Activated naive CD4-positive, alpha-beta T cell treated with anti-CD3 and anti-CD28 coated beads for 36 hours (primary cell): ENCODE data around the gene ODAPH. TPM values are rescaled to one million over a fixed set of nuclear protein-coding genes. Genes with fewer than 3 reads are reported as not detected.
"Not testable (repeated sequence)": the region's sequence is repeated elsewhere in the genome, so short reads cannot be mapped to it uniquely, and the experiment has no call there.

Source experiments
- CTCF ChIA-PET: fragments of 350-600 bp; sonication (Branson Sonifier 250); formaldehyde crosslinking; loops from one replicate; lab custom pipeline; 2021; ENCODE audit warnings: antibody characterized with exemption; lab: Charles Lee
- DNase-seq: peaks from one replicate; pipeline ENCODE4 v3.0.0-alpha.2; 2020
- H3K27ac Mint-ChIP-seq: one replicate; pipeline ENCODE4 v1.8.0; 2021; ENCODE audit warnings: mild to moderate bottlenecking, mixed read lengths
- H3K27me3 Mint-ChIP-seq: one replicate; pipeline ENCODE4 v1.8.0; 2021; ENCODE audit warnings: low read depth, mixed read lengths
- H3K36me3 Mint-ChIP-seq: one replicate; pipeline ENCODE4 v1.8.0; 2021; ENCODE audit warnings: low read depth, mixed read lengths
- H3K4me1 Mint-ChIP-seq: one replicate; pipeline ENCODE4 v1.8.0; 2021; ENCODE audit warnings: low read depth, mixed read lengths
- H3K4me3 Mint-ChIP-seq: one replicate; pipeline ENCODE4 v1.8.0; 2021; ENCODE audit warnings: mild to moderate bottlenecking, moderate library complexity, mixed read lengths
- H3K9me3 Mint-ChIP-seq: one replicate; pipeline ENCODE4 v1.8.0; 2021; ENCODE audit warnings: mixed read lengths
- intact Hi-C: fragments of 100-400 bp; cut with micrococcal nuclease; formaldehyde crosslinking; loops from one replicate; pipeline ENCODE4 v1.15.1; 2023
- total RNA-seq, 2 experiments: library from RNA; stranded (reverse); gene quantifications; one replicate each; pipeline ENCODE4 v1.2.3, GENCODE V29; 2021

ODAPH gene, protein sequence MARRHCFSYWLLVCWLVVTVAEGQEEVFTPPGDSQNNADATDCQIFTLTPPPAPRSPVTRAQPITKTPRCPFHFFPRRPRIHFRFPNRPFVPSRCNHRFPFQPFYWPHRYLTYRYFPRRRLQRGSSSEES
- total RNA-seq: not detected

DNA sequence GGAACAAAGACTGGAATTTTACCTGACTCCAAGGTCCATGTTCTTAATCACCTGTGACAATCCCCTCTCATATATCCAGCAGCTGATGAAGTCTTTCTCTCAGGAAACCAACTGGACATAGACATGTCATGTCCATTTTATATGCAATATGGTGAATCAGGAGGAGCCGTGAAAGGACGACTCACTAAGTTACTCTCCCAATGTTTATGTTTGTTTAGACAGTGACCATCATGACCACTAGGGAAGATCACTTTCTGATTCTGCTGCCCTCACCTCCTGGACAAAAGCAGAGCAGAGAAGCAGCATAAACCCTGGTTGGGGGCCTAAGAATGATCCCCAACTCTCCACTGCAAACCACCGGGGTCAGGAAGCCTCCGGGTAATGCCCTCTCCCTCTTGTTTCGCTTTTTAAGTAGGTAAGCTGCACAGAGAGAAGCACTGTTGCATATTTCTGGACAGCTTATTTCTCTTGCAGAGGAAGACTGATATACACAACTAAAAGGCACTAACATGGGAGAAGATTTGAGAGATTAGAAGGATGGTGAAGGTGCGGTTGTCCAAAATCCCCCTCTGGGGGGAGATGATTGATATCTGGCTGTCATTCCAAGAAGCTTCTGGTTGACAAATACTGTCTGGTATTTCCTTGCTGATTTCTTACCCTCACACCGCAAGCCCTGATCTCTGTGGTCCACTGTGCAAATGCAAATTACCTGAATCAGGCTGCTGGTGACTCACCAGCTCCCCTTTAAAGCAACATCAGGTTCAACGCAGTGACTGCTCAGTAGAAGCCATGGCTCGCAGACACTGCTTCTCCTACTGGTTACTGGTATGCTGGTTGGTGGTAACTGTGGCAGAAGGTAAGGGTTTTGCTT, at the start of gene ODAPH:
Gene ODAPH, plus strand, starts transcription at position 773 of the 871 bp plus-strand sequence. Its CDS starts 17 bp downstream, at position 790.
- no peaks in the 10 kb centered on the region for H3K9me3 Mint-ChIP-seq
- peaks cover 2% of the 10 kb centered on the region for H3K27me3 Mint-ChIP-seq
- H3K27ac Mint-ChIP-seq: no peak within 1 kb of the TSS
- no peak for DNase-seq
- CTCF ChIA-PET: no interaction called here
- no peak within 1 kb of the TSS for H3K4me3 Mint-ChIP-seq
- no peaks in the 10 kb centered on the region for H3K4me1 Mint-ChIP-seq
- H3K36me3 Mint-ChIP-seq: no peaks in the 10 kb centered on the region
- intact Hi-C loops: no loop called here

GRCh38 chr4:75509592-75509991, 46.3 kb upstream of the ODAPH start:
- H3K27ac Mint-ChIP-seq, H3K9me3 Mint-ChIP-seq, CTCF ChIA-PET, H3K27me3 Mint-ChIP-seq, intact Hi-C loops, DNase-seq: not testable (repeated sequence)
- H3K4me3 Mint-ChIP-seq: peak overlapping the region; percentile 19
- peaks cover 24% of the 10 kb centered on the region for H3K36me3 Mint-ChIP-seq
- peaks cover 30% of the 10 kb centered on the region for H3K4me1 Mint-ChIP-seq

GRCh38 chr4:75511841-75512240, 44.0 kb upstream of the ODAPH start:
- Mint-ChIP-seq H3K27ac (no peak overlapping the region), H3K27me3 (no peaks in the 10 kb centered on the region), H3K4me1 (peaks cover 34% of the 10 kb centered on the region), H3K4me3 (no peak overlapping the region), H3K36me3 (peaks cover 18% of the 10 kb centered on the region), H3K9me3 (no peaks in the 10 kb centered on the region)
- CTCF ChIA-PET: no interaction called here
- DNase-seq: no peak
- intact Hi-C loops: loop anchor here (5.0 kb wide), 3 partner anchors 700 to 1645 kb away; partner anchors contain the start of genes CCNG2, MTHFD2L and SCARB2

GRCh38 chr4:75512386-75513211, 43.3 kb upstream of the ODAPH start:
- Mint-ChIP-seq H3K36me3 (peaks cover 17% of the 10 kb centered on the region), H3K4me1 (peaks cover 35% of the 10 kb centered on the region), H3K4me3 (no peak overlapping the region), H3K27me3 (no peaks in the 10 kb centered on the region), H3K9me3 (no peaks in the 10 kb centered on the region), H3K27ac (peak overlapping the region; percentile 37)
- intact Hi-C loops: loop anchor here (5.0 kb wide), 3 partner anchors 700 to 1645 kb away; partner anchors contain the start of genes CCNG2, MTHFD2L and SCARB2
- CTCF ChIA-PET: interaction anchor here (1.0 to 1.9 kb wide), 2 partner anchors 13 to 45 kb away, joined by 3 to 4 read pairs; no protein-coding TSS in a partner anchor
- DNase-seq: no peak

DNA sequence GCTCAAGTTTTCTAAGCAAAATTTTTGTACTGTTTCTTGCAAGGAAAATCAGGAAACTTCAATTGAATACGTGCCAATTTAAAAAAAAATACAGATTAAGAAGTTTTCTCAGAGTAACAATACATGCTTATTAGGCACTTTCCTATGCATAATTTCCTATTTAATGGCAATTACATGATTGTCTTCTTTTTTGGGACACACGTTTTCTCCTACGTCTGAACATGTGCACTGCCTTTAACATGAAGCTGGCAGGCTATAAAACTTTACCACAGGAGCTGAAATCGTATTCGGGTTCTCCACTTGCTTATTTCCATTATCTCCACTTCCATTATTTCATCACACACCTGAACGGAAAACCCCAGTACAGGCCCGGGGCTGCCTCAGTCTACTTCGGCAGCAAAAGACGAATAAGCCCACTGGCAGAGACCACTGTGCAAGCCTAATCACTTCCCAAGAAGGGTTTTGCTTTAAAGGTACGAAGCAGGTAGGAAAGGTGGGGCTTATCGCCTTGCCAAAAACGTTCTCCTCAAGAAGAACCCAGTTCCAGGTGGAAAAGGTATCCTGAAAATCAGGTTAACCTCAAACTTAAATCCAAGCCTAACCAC, 42.2 kb upstream of the ODAPH start:
- intact Hi-C loops: loop anchor here (1.0 to 5.0 kb wide), 9 partner anchors 117 to 1644 kb away; partner anchors contain the start of genes CCNG2, CDKL2, G3BP2 and MTHFD2L
- Mint-ChIP-seq H3K36me3 (peaks cover 23% of the 10 kb centered on the region), H3K27me3 (no peaks in the 10 kb centered on the region), H3K27ac (peak overlapping the region; percentile 98), H3K4me3 (no peak overlapping the region), H3K9me3 (no peaks in the 10 kb centered on the region), H3K4me1 (peaks cover 39% of the 10 kb centered on the region)
- no peak for DNase-seq
- CTCF ChIA-PET: interaction anchor here (1.0 to 1.9 kb wide), 4 partner anchors 8 to 44 kb away, joined by 3 to 4 read pairs (median 3); no protein-coding TSS in a partner anchor

GRCh38 chr4:75514131-75514948, 41.5 kb upstream of the ODAPH start, which contains the start of the genes RCHY1 and THAP6:
Gene RCHY1 (minus strand): TSS chr4:75514403. CDS start chr4:75514286, 117 bp downstream.
Gene THAP6 (plus strand): TSS chr4:75514473. CDS start chr4:75515453, 980 bp downstream.
- peaks cover 39% of the 10 kb centered on the region for H3K4me1 Mint-ChIP-seq
- peak within 1 kb of the TSS; percentile 98 for H3K27ac Mint-ChIP-seq
- no peaks in the 10 kb centered on the region for H3K27me3 Mint-ChIP-seq
- no peak within 1 kb of the TSS for H3K4me3 Mint-ChIP-seq
- intact Hi-C loops: loop anchor here (1.0 to 5.0 kb wide), 9 partner anchors 116 to 1643 kb away; partner anchors contain the start of genes CCNG2, CDKL2, G3BP2 and MTHFD2L
- H3K36me3 Mint-ChIP-seq: peaks cover 27% of the 10 kb centered on the region
- peak; percentile 94 for DNase-seq
- H3K9me3 Mint-ChIP-seq: no peaks in the 10 kb centered on the region
- CTCF ChIA-PET: interaction anchor here (0.5 to 1.9 kb wide), 6 partner anchors 9 to 334 kb away, joined by 3 to 4 read pairs (median 4); no protein-coding TSS in a partner anchor

GRCh38 chr4:75514949-75515612, 40.8 kb upstream of the ODAPH start:
- peak overlapping the region; percentile 98 for H3K27ac Mint-ChIP-seq
- H3K4me1 Mint-ChIP-seq: peaks cover 35% of the 10 kb centered on the region
- CTCF ChIA-PET: interaction anchor here (0.5 to 0.8 kb wide), 4 partner anchors 205 to 333 kb away, joined by 3 to 4 read pairs (median 4); no protein-coding TSS in a partner anchor
- H3K9me3 Mint-ChIP-seq: no peaks in the 10 kb centered on the region
- no peak overlapping the region for H3K4me3 Mint-ChIP-seq
- H3K36me3 Mint-ChIP-seq: peaks cover 25% of the 10 kb centered on the region
- H3K27me3 Mint-ChIP-seq: no peaks in the 10 kb centered on the region
- peak; percentile 20 for DNase-seq
- intact Hi-C loops: loop anchor here (1.0 to 5.0 kb wide), 9 partner anchors 115 to 1642 kb away; partner anchors contain the start of genes CCNG2, CDKL2, G3BP2 and MTHFD2L

GRCh38 chr4:75516144-75516543, 39.7 kb upstream of the ODAPH start:
- Mint-ChIP-seq H3K9me3 (no peaks in the 10 kb centered on the region), H3K27ac (no peak overlapping the region), H3K36me3 (peaks cover 30% of the 10 kb centered on the region), H3K4me3 (no peak overlapping the region), H3K27me3 (no peaks in the 10 kb centered on the region), H3K4me1 (peaks cover 35% of the 10 kb centered on the region)
- CTCF ChIA-PET: interaction anchor here (0.6 kb wide), 1 partner anchor 1445 kb away, joined by 3 read pairs; no protein-coding TSS in a partner anchor
- DNase-seq: no peak
- intact Hi-C loops: no loop called here

DNA sequence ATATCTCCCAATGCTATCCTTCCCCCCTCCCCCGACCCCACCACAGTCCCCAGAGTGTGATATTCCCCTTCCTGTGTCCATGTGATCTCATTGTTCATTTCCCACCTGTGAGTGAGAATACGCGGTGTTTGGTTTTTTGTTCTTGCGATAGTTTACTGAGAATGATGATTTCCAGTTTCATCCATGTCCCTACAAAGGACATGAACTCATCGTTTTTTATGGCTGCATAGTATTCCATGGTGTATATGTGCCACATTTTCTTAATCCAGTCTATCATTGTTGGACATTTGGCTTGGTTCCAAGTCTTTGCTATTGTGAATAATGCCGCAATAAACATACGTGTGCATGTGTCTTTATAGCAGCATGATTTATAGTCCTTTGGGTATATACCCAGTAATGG, 36.4 kb upstream of the ODAPH start:
- H3K27ac Mint-ChIP-seq, H3K27me3 Mint-ChIP-seq, CTCF ChIA-PET, H3K4me3 Mint-ChIP-seq, DNase-seq, intact Hi-C loops, H3K9me3 Mint-ChIP-seq: not testable (repeated sequence)
- peaks cover 39% of the 10 kb centered on the region for H3K36me3 Mint-ChIP-seq
- peaks cover 37% of the 10 kb centered on the region for H3K4me1 Mint-ChIP-seq

DNA sequence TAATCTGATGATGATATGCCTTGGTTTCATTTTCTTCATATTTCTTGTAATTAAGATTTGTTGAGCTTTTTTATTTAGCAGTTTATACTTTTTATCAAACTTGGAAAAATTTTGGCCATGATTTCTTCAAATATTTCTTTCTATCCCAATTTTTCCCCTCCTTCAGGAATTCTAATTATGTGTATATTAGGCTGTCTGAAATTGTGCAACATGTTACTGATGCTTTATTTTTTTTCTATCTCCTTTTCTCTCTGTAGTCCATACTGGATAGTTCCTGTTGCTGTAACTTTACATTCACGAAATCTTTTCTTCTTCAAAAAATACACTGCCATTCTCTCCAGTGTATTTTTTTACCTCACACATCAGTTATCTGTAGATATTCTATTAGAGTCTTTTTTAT, 30.8 kb upstream of the ODAPH start:
- no peak overlapping the region for H3K27ac Mint-ChIP-seq
- no peak for DNase-seq
- H3K36me3 Mint-ChIP-seq: peaks cover 45% of the 10 kb centered on the region
- H3K4me1 Mint-ChIP-seq: peaks cover 15% of the 10 kb centered on the region
- CTCF ChIA-PET: interaction anchor here (0.6 kb wide), 1 partner anchor 44 kb away, joined by 3 read pairs; no protein-coding TSS in a partner anchor
- H3K9me3 Mint-ChIP-seq: no peaks in the 10 kb centered on the region
- no peaks in the 10 kb centered on the region for H3K27me3 Mint-ChIP-seq
- no peak overlapping the region for H3K4me3 Mint-ChIP-seq
- intact Hi-C loops: no loop called here
